ENCODE data around the gene ENAH. TPM values are rescaled to one million over a fixed set of nuclear protein-coding genes. Genes with fewer than 3 reads are reported as not detected.
A peak's percentile ranks its signal among the peaks of the same experiment; 100 is the strongest.

Gene ENAH
- polyA plus RNA-seq, 3 donors from 2014 or later, result 0.24 TPM; not detected in 2

DNA sequence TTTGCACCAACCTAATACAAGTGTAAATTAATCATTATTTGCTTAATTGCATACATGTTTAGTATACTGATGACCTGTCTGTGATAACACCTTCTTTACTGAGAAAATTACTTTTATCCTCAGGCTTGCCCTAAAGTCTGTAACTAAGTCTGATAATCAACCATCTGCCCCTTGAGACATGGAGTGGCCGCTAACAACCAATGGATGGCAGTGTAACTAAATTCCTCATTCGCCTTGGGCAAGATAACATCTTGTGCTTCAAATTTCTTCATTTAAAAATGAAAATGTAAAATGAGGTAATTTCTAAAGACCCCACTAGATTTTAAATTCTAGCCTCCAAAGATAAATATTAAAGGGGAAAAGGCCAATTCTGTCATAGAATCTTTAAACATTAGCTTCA lies 85.1 kb downstream of the ENAH start:
- no peak overlapping the region for H3K4me3 Mint-ChIP-seq
- H3K36me3 Mint-ChIP-seq, result no peaks in the 10 kb centered on the region
- H3K9me3 Mint-ChIP-seq, result no peaks in the 10 kb centered on the region
- H3K4me1 Mint-ChIP-seq, result no peaks in the 10 kb centered on the region
- peaks cover 0 to 13% (median 6%) of the 10 kb centered on the region in 3 donors for H3K27me3 Mint-ChIP-seq (ENCODE audit: low read depth in 3 of 3)
- DNase-seq, result no peak
- H3K27ac Mint-ChIP-seq, result no peak overlapping the region

DNA sequence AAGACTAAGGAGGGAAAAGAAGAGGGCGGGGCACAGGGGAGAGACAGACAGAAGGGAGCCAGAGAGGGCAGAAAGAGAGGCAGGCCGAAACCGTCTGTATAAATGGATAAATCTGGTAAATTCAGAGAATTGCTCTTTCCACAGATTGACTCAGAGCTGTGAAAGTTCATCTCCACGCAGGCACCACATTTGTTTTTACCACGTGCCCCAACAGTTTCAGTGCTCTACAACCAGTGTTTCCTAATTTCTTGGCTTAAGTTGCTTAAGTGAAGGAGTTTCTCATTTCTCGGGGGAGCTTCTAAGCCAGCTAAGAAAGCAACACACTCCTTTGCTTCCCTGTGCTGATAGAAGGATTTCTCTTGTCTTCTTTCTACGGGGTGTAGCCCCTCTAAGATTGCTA lies 87.1 kb downstream of the ENAH start:
- H3K9me3 Mint-ChIP-seq, result no peaks in the 10 kb centered on the region
- no peaks in the 10 kb centered on the region for H3K36me3 Mint-ChIP-seq
- no peaks in the 10 kb centered on the region for H3K4me1 Mint-ChIP-seq

DNA sequence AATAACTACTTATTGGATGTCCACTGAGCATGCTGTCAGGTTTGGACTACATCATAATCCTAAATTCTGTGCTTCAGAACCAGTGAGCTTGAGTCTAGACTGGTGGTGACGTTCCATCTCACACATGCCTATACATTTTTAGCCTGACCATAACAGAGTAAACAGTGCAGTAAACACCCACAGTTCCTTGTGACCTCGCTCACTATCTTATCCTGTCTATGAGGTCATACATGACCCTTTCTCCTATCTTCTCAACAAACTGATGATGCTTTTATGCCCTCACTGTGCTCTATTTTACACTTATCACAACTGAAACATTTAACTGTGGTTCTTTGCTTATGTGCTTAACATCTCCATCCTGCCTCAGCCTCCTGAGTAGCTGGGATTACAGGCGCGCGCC lies 91.2 kb downstream of the ENAH start:
- Mint-ChIP-seq H3K36me3 (no peaks in the 10 kb centered on the region), H3K4me3 (no peak overlapping the region), H3K9me3 (no peaks in the 10 kb centered on the region), H3K27me3 (ENCODE audit: low read depth in 3 of 3) (peaks cover 4 to 17% (median 5%) of the 10 kb centered on the region in 3 donors), H3K27ac (no peak overlapping the region), H3K4me1 (no peaks in the 10 kb centered on the region)
- no peak for DNase-seq

More for the DNA sequence above, 87.1 kb downstream of the ENAH start:
- Mint-ChIP-seq H3K27me3 (ENCODE audit: low read depth in 3 of 3) (peaks cover 0 to 13% (median 8%) of the 10 kb centered on the region in 3 donors), H3K4me3 (no peak overlapping the region), H3K27ac (no peak overlapping the region)
- no peak for DNase-seq

DNA sequence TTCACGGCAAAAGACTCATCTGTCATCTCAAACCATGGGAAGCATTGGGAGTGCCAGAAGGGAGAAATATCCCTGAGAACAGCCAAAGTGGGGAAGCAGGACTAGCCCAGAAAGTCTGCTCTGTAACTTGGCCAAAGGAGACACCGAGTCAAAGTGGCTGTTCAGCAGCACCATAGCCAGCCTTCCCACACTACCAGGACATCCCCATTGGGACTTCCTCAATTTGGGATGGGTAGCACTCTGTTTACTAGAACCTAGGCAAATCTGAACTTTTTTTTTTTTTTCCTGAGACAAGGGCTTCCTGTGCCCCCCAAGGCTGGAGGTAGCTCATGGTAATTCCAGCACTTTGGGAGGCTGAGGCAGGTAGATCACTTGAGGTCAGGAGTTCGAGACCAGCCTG lies 93.0 kb downstream of the ENAH start:
- H3K27me3 Mint-ChIP-seq (ENCODE audit: low read depth in 3 of 3), result peaks cover 3 to 12% (median 7%) of the 10 kb centered on the region in 3 donors
- no peaks in the 10 kb centered on the region for H3K9me3 Mint-ChIP-seq
- no peak overlapping the region for H3K27ac Mint-ChIP-seq
- no peaks in the 10 kb centered on the region for H3K36me3 Mint-ChIP-seq
- no peak overlapping the region for H3K4me3 Mint-ChIP-seq
- H3K4me1 Mint-ChIP-seq, result no peaks in the 10 kb centered on the region
- DNase-seq, result no peak

DNA sequence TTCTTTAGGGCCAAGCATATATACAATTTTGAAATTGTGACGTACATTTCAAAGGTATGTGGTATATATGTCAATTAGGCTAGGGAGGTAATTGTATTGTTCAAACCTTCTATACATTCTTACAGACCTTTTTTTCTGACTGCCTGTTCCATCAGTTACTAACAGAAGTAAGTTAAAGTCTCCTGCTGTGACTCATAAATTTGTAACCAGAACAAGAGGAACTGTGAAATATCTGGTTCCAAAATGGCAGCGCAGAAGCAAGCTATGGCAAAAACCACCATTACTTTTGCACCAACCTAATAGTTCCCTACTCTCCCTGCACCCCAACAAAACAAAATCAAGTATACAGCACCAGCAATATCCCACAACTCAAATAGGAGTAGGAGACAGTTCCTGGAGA lies 93.6 kb downstream of the ENAH start:
- Mint-ChIP-seq H3K4me3 (no peak overlapping the region), H3K4me1 (no peaks in the 10 kb centered on the region), H3K36me3 (no peaks in the 10 kb centered on the region), H3K27me3 (ENCODE audit: low read depth in 3 of 3) (peaks cover 3 to 12% (median 7%) of the 10 kb centered on the region in 3 donors), H3K9me3 (no peaks in the 10 kb centered on the region), H3K27ac (no peak overlapping the region)
- no peak for DNase-seq

DNA sequence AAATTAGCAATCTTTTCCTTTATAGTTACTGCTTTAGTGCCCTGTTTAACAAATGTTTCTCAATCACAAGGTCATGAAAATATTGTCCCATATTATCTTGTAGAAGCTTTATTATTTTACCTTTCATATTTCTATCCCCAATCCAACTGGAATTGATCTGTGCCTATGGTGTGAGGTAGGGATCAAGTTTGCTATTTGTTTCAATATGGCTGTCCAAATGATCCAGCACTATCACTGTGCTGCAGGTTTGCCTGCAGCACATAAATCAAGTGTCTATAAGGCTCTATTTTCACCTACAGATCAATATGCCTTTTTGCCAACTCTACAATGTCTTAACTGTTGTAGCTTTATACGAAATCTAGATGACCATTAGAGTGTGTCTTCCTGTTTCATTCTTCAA lies 96.2 kb downstream of the ENAH start:
- H3K36me3 Mint-ChIP-seq, result no peaks in the 10 kb centered on the region
- DNase-seq, result no peak
- H3K27me3 Mint-ChIP-seq (ENCODE audit: low read depth in 3 of 3), result peaks cover 2 to 8% (median 7%) of the 10 kb centered on the region in 3 donors
- no peaks in the 10 kb centered on the region for H3K9me3 Mint-ChIP-seq
- no peaks in the 10 kb centered on the region for H3K4me1 Mint-ChIP-seq
- no peak overlapping the region for H3K27ac Mint-ChIP-seq
- no peak overlapping the region for H3K4me3 Mint-ChIP-seq

DNA sequence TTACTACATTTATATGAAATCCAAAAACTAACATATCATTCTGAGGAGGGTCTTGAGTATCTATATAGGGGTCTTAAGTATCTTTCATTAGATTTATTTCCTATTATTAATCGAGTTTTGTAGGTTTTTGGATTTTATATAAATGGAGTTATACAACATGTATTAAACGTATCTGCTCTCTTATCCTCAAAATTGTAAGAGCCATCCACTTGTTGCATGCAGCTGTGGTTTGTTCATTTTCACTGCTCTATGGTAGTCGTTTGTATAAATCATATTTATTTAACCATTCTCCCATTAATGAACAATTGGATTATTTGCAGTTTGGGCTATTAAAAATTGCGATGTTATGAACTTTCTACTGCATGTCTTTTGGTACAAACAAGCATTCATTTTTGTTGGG lies 97.1 kb downstream of the ENAH start:
- peaks cover 2 to 8% (median 7%) of the 10 kb centered on the region in 3 donors for H3K27me3 Mint-ChIP-seq (ENCODE audit: low read depth in 3 of 3)
- H3K4me1 Mint-ChIP-seq, result no peaks in the 10 kb centered on the region
- H3K27ac Mint-ChIP-seq, result no peak overlapping the region

DNA sequence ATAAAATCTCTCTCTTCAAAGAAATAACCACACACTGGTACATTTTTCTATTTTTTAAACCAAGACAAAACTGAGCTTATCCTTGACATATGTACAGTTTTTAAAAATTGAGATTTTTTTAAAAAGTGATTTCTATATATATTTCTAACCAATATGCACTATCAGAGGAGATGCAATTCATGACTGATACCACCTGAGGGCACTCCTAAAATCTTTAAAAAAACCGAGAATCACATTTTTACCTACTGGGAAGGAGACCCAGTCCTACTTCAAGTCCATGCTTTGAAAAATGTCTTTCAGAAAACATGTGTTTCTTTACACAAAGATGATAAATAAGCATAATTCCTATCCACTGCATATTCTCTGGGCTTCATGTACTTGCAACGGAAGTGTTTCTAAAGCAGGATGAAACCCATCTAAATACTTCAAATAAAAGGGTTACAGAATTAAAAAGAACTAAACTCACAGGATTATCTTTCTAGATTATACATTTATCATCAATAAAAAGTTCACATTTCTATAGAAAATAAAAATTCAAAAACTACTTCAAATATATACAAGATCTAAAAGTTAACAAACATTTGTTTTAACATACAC lies 98.6 kb downstream of the ENAH start:
- Mint-ChIP-seq H3K27me3 (ENCODE audit: low read depth in 3 of 3) (peaks cover 2 to 4% (median 2%) of the 10 kb centered on the region in 3 donors), H3K4me1 (no peaks in the 10 kb centered on the region), H3K9me3 (no peaks in the 10 kb centered on the region), H3K27ac (no peak overlapping the region), H3K4me3 (no peak overlapping the region), H3K36me3 (no peaks in the 10 kb centered on the region)
- DNase-seq, result peak in 1 of 3 donors; percentile 22

More for the DNA sequence above, 97.1 kb downstream of the ENAH start:
- no peak for DNase-seq
- Mint-ChIP-seq H3K36me3 (no peaks in the 10 kb centered on the region), H3K4me3 (no peak overlapping the region), H3K9me3 (no peaks in the 10 kb centered on the region)

DNA sequence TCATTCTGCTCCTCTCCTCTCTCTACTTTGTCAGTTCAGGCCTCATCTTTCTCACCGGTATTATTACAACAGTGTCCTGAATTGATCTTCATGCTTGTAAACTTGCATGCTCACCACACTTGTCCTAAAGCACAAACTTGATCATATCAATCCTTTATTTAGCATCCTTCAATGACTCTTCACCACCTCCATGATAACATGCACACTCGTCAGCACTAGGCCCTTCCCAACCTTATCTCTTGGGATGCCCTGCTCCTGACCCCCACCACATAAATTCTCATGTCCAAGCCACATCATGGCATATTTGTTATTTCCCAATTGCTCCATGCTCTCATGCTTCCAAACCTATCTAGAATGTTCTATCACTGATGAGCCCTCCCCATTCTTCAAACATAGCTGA lies 103.1 kb downstream of the ENAH start:
- Mint-ChIP-seq H3K27me3 (ENCODE audit: low read depth in 3 of 3) (peaks cover 0 to 2% (median 2%) of the 10 kb centered on the region in 3 donors), H3K9me3 (no peaks in the 10 kb centered on the region), H3K4me1 (no peaks in the 10 kb centered on the region), H3K36me3 (no peaks in the 10 kb centered on the region), H3K4me3 (no peak overlapping the region), H3K27ac (no peak overlapping the region)
- no peak for DNase-seq

DNA sequence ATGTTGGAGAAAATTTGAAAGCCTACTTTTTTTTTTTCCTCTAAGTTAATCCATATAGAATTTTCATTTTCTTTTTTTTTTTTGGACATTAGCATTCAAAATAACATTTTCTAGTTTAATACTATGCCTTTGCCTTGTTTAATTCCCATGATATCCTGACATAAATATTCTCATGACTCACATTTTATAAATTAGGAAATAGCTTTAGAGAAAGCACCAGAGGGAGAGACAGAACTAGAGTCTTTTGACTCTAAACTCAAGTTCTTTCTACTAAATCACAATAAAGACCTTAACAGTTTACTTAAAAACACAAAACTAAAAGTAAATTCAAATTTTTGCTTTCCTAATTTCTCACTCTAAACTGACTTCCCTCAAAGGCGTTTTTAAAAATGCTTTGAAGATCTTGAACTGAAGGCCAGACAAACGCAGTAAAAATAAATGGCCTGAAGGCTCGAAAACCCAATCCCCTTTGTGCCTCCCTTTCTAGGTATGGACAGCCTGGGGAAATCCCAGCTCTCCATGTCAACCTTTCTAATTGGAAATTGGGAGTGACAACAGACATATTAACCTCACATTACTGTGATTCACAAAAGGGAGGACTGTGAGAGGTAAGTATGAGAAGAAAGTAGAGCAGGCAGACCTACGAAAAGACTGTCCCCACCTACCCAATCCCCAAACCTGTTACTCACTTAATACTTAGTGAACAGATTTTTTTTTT lies 104.6 kb downstream of the ENAH start:
- DNase-seq, result no peak
- H3K36me3 Mint-ChIP-seq, result no peaks in the 10 kb centered on the region
- H3K27ac Mint-ChIP-seq, result no peak overlapping the region
- H3K4me1 Mint-ChIP-seq, result no peaks in the 10 kb centered on the region
- H3K27me3 Mint-ChIP-seq (ENCODE audit: low read depth in 3 of 3), result peaks cover 0 to 2% (median 2%) of the 10 kb centered on the region in 3 donors
- no peak overlapping the region for H3K4me3 Mint-ChIP-seq
- H3K9me3 Mint-ChIP-seq, result no peaks in the 10 kb centered on the region

DNA sequence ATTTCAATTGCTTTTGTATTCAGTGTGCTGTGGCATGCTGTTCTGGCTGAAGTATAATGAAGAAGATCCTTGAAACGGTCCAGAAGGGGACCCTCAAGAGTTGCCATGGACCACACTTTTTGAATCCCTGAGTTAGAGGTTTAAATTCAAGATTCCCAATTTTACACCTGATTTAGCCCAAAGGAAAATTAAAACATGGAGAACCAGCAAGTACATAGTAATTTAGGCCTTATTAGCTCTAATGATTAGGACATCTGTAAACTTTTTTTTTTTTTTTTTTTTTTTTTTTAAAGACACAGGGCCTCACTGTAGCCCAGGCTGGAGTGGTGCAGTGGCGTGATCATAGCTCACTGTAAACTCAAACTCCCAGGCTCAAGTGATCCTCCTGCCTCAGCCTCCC lies 107.3 kb downstream of the ENAH start:
- no peaks in the 10 kb centered on the region for H3K9me3 Mint-ChIP-seq
- H3K36me3 Mint-ChIP-seq, result no peaks in the 10 kb centered on the region
- no peaks in the 10 kb centered on the region for H3K4me1 Mint-ChIP-seq
- H3K4me3 Mint-ChIP-seq, result no peak overlapping the region
- peaks cover 0 to 7% (median 2%) of the 10 kb centered on the region in 3 donors for H3K27me3 Mint-ChIP-seq (ENCODE audit: low read depth in 3 of 3)
- H3K27ac Mint-ChIP-seq, result no peak overlapping the region
- DNase-seq, result no peak

DNA sequence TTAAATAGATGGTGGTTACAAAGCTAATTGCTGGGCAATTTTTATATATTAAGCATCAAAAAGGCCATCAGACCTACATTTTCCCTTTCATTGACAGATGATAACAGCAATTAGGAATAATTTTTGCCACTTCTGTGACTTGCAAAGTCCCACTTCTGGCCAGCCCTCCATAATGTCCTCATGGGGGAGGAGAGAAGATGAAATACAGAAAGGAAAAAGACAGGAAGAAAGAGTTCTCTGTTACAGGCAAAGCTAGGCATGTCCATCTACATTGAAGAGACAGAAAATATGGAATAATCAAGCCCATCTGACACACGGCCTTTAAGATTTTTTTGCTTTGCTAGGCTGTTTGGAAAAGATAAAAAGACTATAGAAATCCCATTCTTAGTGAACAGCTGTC lies 108.0 kb downstream of the ENAH start:
- Mint-ChIP-seq H3K36me3 (no peaks in the 10 kb centered on the region), H3K27me3 (ENCODE audit: low read depth in 3 of 3) (peaks cover 0 to 7% (median 2%) of the 10 kb centered on the region in 3 donors), H3K9me3 (no peaks in the 10 kb centered on the region), H3K27ac (no peak overlapping the region), H3K4me3 (no peak overlapping the region), H3K4me1 (no peaks in the 10 kb centered on the region)
- no peak for DNase-seq

DNA sequence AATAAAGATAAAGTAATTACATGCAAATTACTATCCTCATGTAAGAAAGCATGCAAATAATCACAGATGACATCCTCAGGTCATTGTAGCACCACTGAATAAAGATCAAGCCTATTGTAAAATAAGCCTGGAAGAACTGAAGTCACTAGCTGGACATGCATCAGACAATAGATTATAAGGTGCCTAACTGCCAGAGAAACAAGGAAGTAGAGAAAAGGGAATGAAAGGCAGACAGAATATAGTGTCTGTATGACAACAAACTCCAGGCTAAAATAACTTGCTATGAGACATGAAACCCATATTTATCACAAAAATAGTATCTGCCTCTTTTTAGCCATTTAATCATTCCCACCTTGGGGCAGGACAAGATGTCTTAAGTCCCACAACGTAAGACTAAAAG lies 108.7 kb downstream of the ENAH start:
- no peak for DNase-seq
- H3K27ac Mint-ChIP-seq, result no peak overlapping the region
- H3K9me3 Mint-ChIP-seq, result no peaks in the 10 kb centered on the region
- peaks cover 2 to 7% (median 4%) of the 10 kb centered on the region in 3 donors for H3K27me3 Mint-ChIP-seq (ENCODE audit: low read depth in 3 of 3)
- no peaks in the 10 kb centered on the region for H3K4me1 Mint-ChIP-seq
- no peak overlapping the region for H3K4me3 Mint-ChIP-seq
- no peaks in the 10 kb centered on the region for H3K36me3 Mint-ChIP-seq

DNA sequence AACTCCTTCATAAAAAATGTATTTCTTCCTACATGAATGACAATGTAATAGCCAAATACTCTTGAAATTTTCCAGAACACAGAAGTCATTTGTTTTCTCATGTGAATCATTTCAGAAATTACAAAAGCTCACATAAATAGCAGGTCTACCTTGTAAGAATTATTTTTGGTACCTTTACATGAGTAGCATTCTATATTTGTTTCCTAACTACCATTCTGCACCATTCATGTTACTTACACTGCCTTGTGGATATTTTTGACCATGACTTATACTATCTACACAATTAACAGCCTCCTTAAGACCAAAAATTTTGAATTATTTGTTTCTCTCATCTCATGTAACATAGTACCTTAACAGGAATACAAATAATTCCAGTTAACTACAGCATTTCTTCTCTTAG lies 109.6 kb downstream of the ENAH start:
- Mint-ChIP-seq H3K4me1 (no peaks in the 10 kb centered on the region), H3K27me3 (ENCODE audit: low read depth in 3 of 3) (peaks cover 3 to 9% (median 7%) of the 10 kb centered on the region in 3 donors), H3K4me3 (no peak overlapping the region), H3K9me3 (no peaks in the 10 kb centered on the region), H3K36me3 (no peaks in the 10 kb centered on the region), H3K27ac (no peak overlapping the region)
- no peak for DNase-seq

DNA sequence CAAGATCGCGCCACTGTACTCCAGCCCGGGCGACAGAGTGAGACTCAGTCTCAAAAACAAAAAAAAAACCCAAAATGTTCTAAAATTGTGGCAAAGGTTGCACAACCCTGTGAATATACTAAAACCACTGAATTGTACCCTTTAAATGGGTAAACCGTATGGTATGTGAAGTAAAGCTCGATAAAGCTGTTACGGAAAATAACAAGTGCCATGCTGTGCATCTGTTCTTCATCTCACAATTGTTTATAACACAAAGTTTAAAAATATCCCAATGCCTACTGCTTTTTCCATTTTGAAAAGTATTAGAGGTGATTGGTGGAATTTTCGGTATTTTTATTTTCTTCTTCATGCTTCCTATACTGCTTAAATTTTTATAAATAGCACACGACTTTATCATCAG lies 111.5 kb downstream of the ENAH start:
- H3K36me3 Mint-ChIP-seq, result no peaks in the 10 kb centered on the region
- H3K4me3 Mint-ChIP-seq, result no peak overlapping the region
- H3K27ac Mint-ChIP-seq, result no peak overlapping the region

More for the DNA sequence above, 111.5 kb downstream of the ENAH start:
- Mint-ChIP-seq H3K27me3 (ENCODE audit: low read depth in 3 of 3) (peaks cover 3 to 10% (median 7%) of the 10 kb centered on the region in 3 donors), H3K9me3 (no peaks in the 10 kb centered on the region), H3K4me1 (no peaks in the 10 kb centered on the region)
- DNase-seq, result no peak
